ENCODE data around the gene SMPD3. TPM values are rescaled to one million over a fixed set of nuclear protein-coding genes. Genes with fewer than 3 reads are reported as not detected.

Gene SMPD3
- total and polyA plus RNA-seq, 2 experiments from 2014 or later, result 0.27 to 2.8 TPM

- Histone ChIP-seq H3K27me3 (no peaks in the 10 kb centered on the region), H3K27ac (no peak overlapping the region), H3K36me3 (peaks cover 14% of the 10 kb centered on the region), H3K9me3 (ENCODE audit: low read depth) (no peaks in the 10 kb centered on the region), H3K4me3 (no peak overlapping the region), H3K4me1 (ENCODE audit: low read depth) (no peaks in the 10 kb centered on the region)
- no peak for TF ChIP-seq CTCF (IDR thresholded peaks at IDR 0.05; ENCODE audit: low read depth, low read length)
- no peak for DNase-seq (ENCODE audit: low read depth in 1 of 2, low spot score in 1 of 2)
Measured at GRCh38 chr16:68357521-68357922, 90.8 kb downstream of the SMPD3 start.

- Histone ChIP-seq H3K4me3 (no peak overlapping the region), H3K4me1 (ENCODE audit: low read depth) (no peaks in the 10 kb centered on the region), H3K27me3 (no peaks in the 10 kb centered on the region), H3K36me3 (peaks cover 14% of the 10 kb centered on the region), H3K9me3 (ENCODE audit: low read depth) (no peaks in the 10 kb centered on the region), H3K27ac (no peak overlapping the region)
- DNase-seq (ENCODE audit: low read depth in 1 of 2, low spot score in 1 of 2), result no peak
- TF ChIP-seq CTCF (IDR thresholded peaks at IDR 0.05; ENCODE audit: low read depth, low read length), result no peak
Measured at GRCh38 chr16:68356919-68357286, 91.4 kb downstream of the SMPD3 start.

- no peak for TF ChIP-seq CTCF (IDR thresholded peaks at IDR 0.05; ENCODE audit: low read depth, low read length)
- Histone ChIP-seq H3K4me1 (ENCODE audit: low read depth) (no peaks in the 10 kb centered on the region), H3K4me3 (no peak overlapping the region), H3K27me3 (no peaks in the 10 kb centered on the region), H3K9me3 (ENCODE audit: low read depth) (no peaks in the 10 kb centered on the region), H3K27ac (no peak overlapping the region), H3K36me3 (peaks cover 14% of the 10 kb centered on the region)
- DNase-seq (ENCODE audit: low read depth in 1 of 2, low spot score in 1 of 2), result no peak
Measured at GRCh38 chr16:68356249-68356918, 91.9 kb downstream of the SMPD3 start.

GRCh38 chr16:68355447-68356248 lies 92.7 kb downstream of the SMPD3 start:
- Histone ChIP-seq H3K27me3 (no peaks in the 10 kb centered on the region), H3K4me3 (no peak overlapping the region), H3K27ac (no peak overlapping the region), H3K36me3 (peaks cover 14% of the 10 kb centered on the region), H3K4me1 (ENCODE audit: low read depth) (no peaks in the 10 kb centered on the region), H3K9me3 (ENCODE audit: low read depth) (no peaks in the 10 kb centered on the region)
- no peak for DNase-seq (ENCODE audit: low read depth in 1 of 2, low spot score in 1 of 2)
- TF ChIP-seq CTCF (IDR thresholded peaks at IDR 0.05; ENCODE audit: low read depth, low read length), result no peak

- H3K27me3 ChIP-seq, result no peaks in the 10 kb centered on the region
- no peak overlapping the region for H3K27ac ChIP-seq
- H3K36me3 ChIP-seq, result peaks cover 14% of the 10 kb centered on the region
- no peak for DNase-seq (ENCODE audit: low read depth in 1 of 2, low spot score in 1 of 2)
- no peak for TF ChIP-seq CTCF (IDR thresholded peaks at IDR 0.05; ENCODE audit: low read depth, low read length)
- no peaks in the 10 kb centered on the region for H3K4me1 ChIP-seq (ENCODE audit: low read depth)
- H3K4me3 ChIP-seq, result no peak overlapping the region
- no peaks in the 10 kb centered on the region for H3K9me3 ChIP-seq (ENCODE audit: low read depth)
Measured at GRCh38 chr16:68354816-68355215, 93.5 kb downstream of the SMPD3 start.
